ENCODE measurements around the gene ATP8A2.
"Not testable (repeated sequence)": the region's sequence is repeated elsewhere in the genome, so short reads cannot be mapped to it uniquely, and the experiment has no call there.

Gene ATP8A2

GRCh38 chr13:25371875-25372283, at the start of gene ATP8A2:
TSS of gene ATP8A2 (plus strand) at chr13:25371974. CDS start at chr13:25372213, 239 bp downstream.
- no peak for DNase-seq (ENCODE audit: low spot score)

GRCh38 chr13:25324100-25324499, 47.7 kb upstream of the ATP8A2 start:
- no peak for DNase-seq (ENCODE audit: low spot score)

- DNase-seq (ENCODE audit: low spot score), result no peak
These were observed 42.1 kb upstream of the ATP8A2 start for GRCh38 chr13:25329706-25330105.

GRCh38 chr13:25330541-25330940, 41.2 kb upstream of the ATP8A2 start:
- DNase-seq (ENCODE audit: low spot score), result no peak

GRCh38 chr13:25335856-25336255, 35.9 kb upstream of the ATP8A2 start:
- no peak for DNase-seq (ENCODE audit: low spot score)

- DNase-seq (ENCODE audit: low spot score), result no peak
These were observed 26.2 kb upstream of the ATP8A2 start for GRCh38 chr13:25345576-25345975.

- no peak for DNase-seq (ENCODE audit: low spot score)
These were observed 24.6 kb upstream of the ATP8A2 start for GRCh38 chr13:25347151-25347550.

GRCh38 chr13:25351404-25351803, 20.4 kb upstream of the ATP8A2 start:
- DNase-seq (ENCODE audit: low spot score), result no peak

- no peak for DNase-seq (ENCODE audit: low spot score)
These were observed 19.5 kb upstream of the ATP8A2 start for GRCh38 chr13:25352230-25352629.

GRCh38 chr13:25352806-25353205, 19.0 kb upstream of the ATP8A2 start:
- no peak for DNase-seq (ENCODE audit: low spot score)

- DNase-seq (ENCODE audit: low spot score), result no peak
These were observed 18.4 kb upstream of the ATP8A2 start for GRCh38 chr13:25353344-25353743.

GRCh38 chr13:25354377-25354776, 17.4 kb upstream of the ATP8A2 start:
- DNase-seq (ENCODE audit: low spot score), result no peak

GRCh38 chr13:25360443-25360842, 11.3 kb upstream of the ATP8A2 start:
- DNase-seq (ENCODE audit: low spot score), result not testable (repeated sequence)

- no peak for DNase-seq (ENCODE audit: low spot score)
These were observed 6.0 kb upstream of the ATP8A2 start for GRCh38 chr13:25365720-25366235.

- peak; percentile 67 for DNase-seq (ENCODE audit: low spot score)
These were observed 458 bp upstream of the ATP8A2 start for GRCh38 chr13:25371158-25371874.

- DNase-seq (ENCODE audit: low spot score), result peak; percentile 66
These were observed 709 bp downstream of the ATP8A2 start for GRCh38 chr13:25372284-25373081.

GRCh38 chr13:25375727-25376358, 4.1 kb downstream of the ATP8A2 start:
- DNase-seq (ENCODE audit: low spot score), result peak; percentile 70

GRCh38 chr13:25377244-25377962, 5.6 kb downstream of the ATP8A2 start:
- DNase-seq (ENCODE audit: low spot score), result no peak

GRCh38 chr13:25378528-25378927, 6.8 kb downstream of the ATP8A2 start:
- peak; percentile 83 for DNase-seq (ENCODE audit: low spot score)

GRCh38 chr13:25379011-25379410, 7.2 kb downstream of the ATP8A2 start:
- no peak for DNase-seq (ENCODE audit: low spot score)

- no peak for DNase-seq (ENCODE audit: low spot score)
These were observed 8.3 kb downstream of the ATP8A2 start for GRCh38 chr13:25380082-25380481.

GRCh38 chr13:25380741-25381324, 9.1 kb downstream of the ATP8A2 start:
- no peak for DNase-seq (ENCODE audit: low spot score)
